ENCODE data around the gene NDUFAF2.
"Not testable (repeated sequence)": the region's sequence is repeated elsewhere in the genome, so short reads cannot be mapped to it uniquely, and the experiment has no call there.

NDUFAF2 gene

DNA sequence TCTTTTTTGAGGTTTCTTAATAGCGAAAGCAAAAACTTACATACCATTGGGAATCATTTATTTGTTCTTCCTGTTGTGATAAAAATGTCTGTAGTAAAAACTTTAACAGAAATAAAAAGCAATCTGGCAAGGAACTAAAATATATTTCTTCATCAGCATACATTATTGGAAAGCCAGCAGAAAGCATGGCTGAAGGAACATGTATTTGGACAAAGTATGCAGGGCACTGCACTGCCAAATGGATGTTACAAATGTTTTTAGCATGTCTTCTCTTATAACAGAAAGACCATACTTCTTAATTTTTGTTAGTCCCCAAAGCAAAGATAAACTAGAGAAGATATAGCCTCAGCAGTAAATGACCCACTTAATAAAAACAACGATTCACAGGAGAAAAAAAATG, 136.7 kb downstream of the NDUFAF2 start:
- Histone ChIP-seq H3K4me1 (ENCODE audit: insufficient read depth, low read length) (no peaks in the 10 kb centered on the region), H3K36me3 (ENCODE audit: insufficient read depth, low read length) (no peaks in the 10 kb centered on the region), H3K9me3 (ENCODE audit: low read length) (peaks cover 2% of the 10 kb centered on the region), H3K27me3 (ENCODE audit: insufficient read depth, low read length) (no peaks in the 10 kb centered on the region), H2AFZ (ENCODE audit: low read depth, low read length) (no peak overlapping the region), H3K4me3 (ENCODE audit: low read length) (no peak overlapping the region)

DNA sequence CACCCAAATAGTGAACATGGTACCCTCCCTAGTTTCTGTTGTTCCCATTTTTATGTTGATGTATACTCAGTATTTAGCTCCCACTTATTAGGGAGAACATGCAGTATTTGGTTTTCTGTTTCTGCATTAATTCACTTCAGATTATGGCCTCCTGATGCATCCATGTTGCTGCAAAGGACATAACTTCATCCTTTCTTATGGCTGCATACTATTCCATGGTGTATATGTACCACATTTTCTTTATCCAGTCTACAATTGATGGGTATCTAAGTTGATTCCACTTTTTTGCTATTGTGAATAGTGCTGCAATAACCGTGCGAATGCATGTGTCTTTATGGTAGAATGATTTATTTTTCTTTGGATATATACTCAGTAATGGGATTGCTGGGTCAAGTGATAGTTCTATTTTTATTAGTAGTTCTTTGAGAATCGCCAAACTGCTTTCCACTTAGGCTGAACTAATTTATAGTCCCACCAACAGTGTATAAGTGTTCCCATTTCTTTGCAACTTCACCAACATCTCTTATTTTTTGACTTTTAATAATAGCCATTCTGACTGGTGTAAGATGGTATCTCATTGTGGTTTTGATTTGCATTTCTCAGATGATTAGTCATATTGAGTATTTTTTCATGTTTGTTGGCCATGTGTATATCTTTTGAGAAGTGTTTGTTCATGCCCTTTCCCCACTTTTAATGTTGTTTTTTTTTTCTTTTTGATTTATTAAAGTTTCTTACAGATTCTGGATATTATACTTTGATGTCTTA, 137.7 kb downstream of the NDUFAF2 start:
- no peak overlapping the region for H3K4me3 ChIP-seq (ENCODE audit: low read length)
- no peak overlapping the region for H2AFZ ChIP-seq (ENCODE audit: low read depth, low read length)
- H3K4me1 ChIP-seq (ENCODE audit: insufficient read depth, low read length), result no peaks in the 10 kb centered on the region
- H3K9me3 ChIP-seq (ENCODE audit: low read length), result peaks cover 2% of the 10 kb centered on the region
- H3K27me3 ChIP-seq (ENCODE audit: insufficient read depth, low read length), result no peaks in the 10 kb centered on the region
- no peaks in the 10 kb centered on the region for H3K36me3 ChIP-seq (ENCODE audit: insufficient read depth, low read length)

DNA sequence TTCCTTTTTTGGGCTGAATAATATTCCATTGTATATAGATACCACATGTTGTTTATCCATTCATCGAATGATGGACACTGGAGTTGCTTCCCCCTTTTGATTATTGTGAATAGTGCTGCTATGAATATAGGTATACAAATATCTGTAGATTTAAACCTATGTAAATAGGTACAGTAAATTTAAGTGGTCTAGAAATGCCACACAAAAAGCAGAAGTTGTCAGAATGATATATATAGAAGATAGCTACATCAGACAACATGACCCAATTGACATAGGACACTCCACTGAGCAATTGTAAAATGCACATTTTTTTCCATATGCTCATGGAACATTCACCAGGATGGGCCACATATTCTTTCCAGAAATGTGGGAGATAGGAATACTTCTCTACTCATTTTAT, 139.7 kb downstream of the NDUFAF2 start:
- Histone ChIP-seq H2AFZ (ENCODE audit: low read depth, low read length) (no peak overlapping the region), H3K4me1 (ENCODE audit: insufficient read depth, low read length) (no peaks in the 10 kb centered on the region), H3K4me3 (ENCODE audit: low read length) (no peak overlapping the region), H3K9me3 (ENCODE audit: low read length) (peaks cover 3% of the 10 kb centered on the region), H3K36me3 (ENCODE audit: insufficient read depth, low read length) (no peaks in the 10 kb centered on the region), H3K27me3 (ENCODE audit: insufficient read depth, low read length) (no peaks in the 10 kb centered on the region)

DNA sequence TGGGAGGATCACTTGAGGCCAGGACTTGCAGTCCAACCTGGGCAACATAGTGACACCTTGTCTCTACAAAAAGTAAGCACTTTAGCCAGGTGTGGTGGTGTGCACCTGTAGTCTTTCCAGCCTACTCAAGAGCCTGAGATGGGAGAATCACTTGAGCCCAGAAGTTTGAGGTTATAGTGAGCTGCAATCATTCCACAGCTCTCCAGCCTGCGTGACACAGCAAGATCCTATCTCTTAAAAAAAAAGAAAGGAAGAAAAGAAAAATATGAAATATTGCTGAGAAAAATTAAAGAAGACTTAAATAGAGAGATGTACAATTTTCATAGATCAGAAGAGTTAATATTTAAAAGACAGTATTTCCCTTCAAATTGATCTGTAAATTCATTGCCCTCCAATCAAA, 140.9 kb downstream of the NDUFAF2 start:
- H3K4me3 ChIP-seq (ENCODE audit: low read length), result no peak overlapping the region
- no peaks in the 10 kb centered on the region for H3K27me3 ChIP-seq (ENCODE audit: insufficient read depth, low read length)
- H3K4me1 ChIP-seq (ENCODE audit: insufficient read depth, low read length), result no peaks in the 10 kb centered on the region
- no peak overlapping the region for H2AFZ ChIP-seq (ENCODE audit: low read depth, low read length)
- H3K9me3 ChIP-seq (ENCODE audit: low read length), result peaks cover 3% of the 10 kb centered on the region
- no peaks in the 10 kb centered on the region for H3K36me3 ChIP-seq (ENCODE audit: insufficient read depth, low read length)

DNA sequence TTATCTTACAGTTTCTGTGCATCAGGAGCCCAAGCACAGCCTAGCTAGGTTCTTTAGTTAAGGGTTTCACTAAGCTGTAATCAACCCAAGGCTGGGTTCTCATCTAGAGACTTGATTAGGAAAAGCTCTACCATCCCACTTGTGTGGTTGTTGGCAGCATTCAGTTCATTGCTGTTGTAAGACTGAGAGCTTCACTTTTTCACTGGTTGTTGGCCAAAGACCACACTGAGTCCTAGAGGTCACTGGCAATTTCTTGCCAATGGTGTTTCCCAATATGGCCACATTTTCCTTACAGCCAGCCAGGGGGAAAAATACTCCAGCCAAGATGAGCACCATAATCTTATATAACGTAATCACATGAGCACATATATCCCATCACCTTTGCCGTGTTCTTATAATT, 142.9 kb downstream of the NDUFAF2 start:
- no peaks in the 10 kb centered on the region for H3K4me1 ChIP-seq (ENCODE audit: insufficient read depth, low read length)
- H2AFZ ChIP-seq (ENCODE audit: low read depth, low read length), result no peak overlapping the region
- H3K9me3 ChIP-seq (ENCODE audit: low read length), result peaks cover 6% of the 10 kb centered on the region
- no peaks in the 10 kb centered on the region for H3K36me3 ChIP-seq (ENCODE audit: insufficient read depth, low read length)
- no peaks in the 10 kb centered on the region for H3K27me3 ChIP-seq (ENCODE audit: insufficient read depth, low read length)
- no peak overlapping the region for H3K4me3 ChIP-seq (ENCODE audit: low read length)

DNA sequence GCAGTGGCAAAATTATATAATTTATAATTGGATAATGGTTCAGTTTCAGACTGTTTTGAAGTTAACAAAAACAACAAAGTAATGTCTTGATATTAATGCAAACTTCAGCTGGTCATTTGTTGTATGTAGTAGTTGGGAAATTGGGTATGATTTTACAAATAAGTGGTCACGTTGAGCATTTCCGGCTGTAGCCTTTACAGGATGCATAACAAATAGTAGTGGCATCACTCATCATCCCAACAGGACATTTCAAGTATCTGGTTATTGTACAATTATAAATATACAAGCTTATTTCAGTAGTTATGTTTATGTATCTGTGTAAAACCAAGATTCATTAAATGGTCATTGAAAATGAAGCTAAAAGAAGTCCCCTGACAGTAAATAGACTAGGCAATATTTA, 144.3 kb downstream of the NDUFAF2 start:
- Histone ChIP-seq H3K4me1 (ENCODE audit: insufficient read depth, low read length) (no peaks in the 10 kb centered on the region), H2AFZ (ENCODE audit: low read depth, low read length) (no peak overlapping the region), H3K4me3 (ENCODE audit: low read length) (no peak overlapping the region), H3K27me3 (ENCODE audit: insufficient read depth, low read length) (no peaks in the 10 kb centered on the region), H3K36me3 (ENCODE audit: insufficient read depth, low read length) (no peaks in the 10 kb centered on the region), H3K9me3 (ENCODE audit: low read length) (peaks cover 4% of the 10 kb centered on the region)

DNA sequence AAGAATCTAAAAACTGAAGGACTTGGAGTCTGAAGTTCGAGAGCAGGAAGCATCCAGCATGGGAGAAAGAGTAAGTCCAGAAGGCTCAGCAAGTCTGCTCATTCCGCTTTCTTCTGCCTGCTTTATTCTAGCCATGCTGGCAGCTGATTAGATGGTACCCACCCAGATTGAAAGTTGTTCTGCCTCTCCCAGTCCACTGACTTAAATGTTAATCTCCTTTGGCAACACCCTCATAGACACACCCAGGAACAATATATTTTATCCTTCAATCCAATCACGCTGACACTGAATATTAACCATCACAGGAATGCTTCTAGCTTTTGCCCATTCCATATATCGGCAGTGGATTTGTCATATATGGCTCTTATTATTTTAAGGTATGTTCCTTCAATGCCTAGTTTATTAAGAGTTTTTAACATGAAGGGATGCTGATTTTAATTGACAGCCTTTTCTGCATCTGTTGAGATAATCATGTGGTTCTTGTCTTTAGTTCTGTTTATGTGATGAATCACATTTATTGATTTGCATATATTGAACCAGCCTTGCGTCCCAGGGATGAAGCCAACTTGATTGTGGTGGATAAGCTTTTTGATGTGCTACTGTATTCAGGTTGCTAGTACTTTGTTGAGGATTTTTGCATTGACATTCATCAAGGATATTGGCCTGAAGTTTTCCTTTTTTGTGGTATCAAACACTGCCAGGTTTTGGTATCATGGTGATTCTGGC, 148.2 kb downstream of the NDUFAF2 start:
- not testable (repeated sequence) for H3K4me3 ChIP-seq (ENCODE audit: low read length); H3K9me3 ChIP-seq (ENCODE audit: low read length); H3K27me3 ChIP-seq (ENCODE audit: insufficient read depth, low read length); H2AFZ ChIP-seq (ENCODE audit: low read depth, low read length); H3K36me3 ChIP-seq (ENCODE audit: insufficient read depth, low read length); H3K4me1 ChIP-seq (ENCODE audit: insufficient read depth, low read length)

DNA sequence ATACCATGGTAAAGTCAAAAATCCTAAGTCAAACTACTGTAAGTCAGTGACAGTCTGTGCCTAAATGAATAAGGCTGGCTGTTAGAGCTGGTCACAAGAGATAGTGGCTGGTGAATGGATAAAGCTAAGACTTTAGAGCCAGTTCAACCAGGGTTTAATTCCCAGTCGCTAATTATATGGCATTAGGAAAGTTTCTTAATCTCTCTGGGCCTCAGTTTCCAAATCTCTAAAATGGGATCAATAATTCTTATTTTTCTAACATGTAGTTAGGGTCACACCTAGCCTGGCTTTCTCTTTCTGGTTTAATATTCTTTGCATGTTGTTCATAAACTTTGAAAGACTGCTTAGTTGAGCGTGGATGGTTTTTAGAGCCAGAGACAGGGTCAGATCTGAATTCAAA, 152.5 kb downstream of the NDUFAF2 start:
- no peaks in the 10 kb centered on the region for H3K27me3 ChIP-seq (ENCODE audit: insufficient read depth, low read length)
- no peak overlapping the region for H3K4me3 ChIP-seq (ENCODE audit: low read length)
- no peaks in the 10 kb centered on the region for H3K36me3 ChIP-seq (ENCODE audit: insufficient read depth, low read length)
- no peaks in the 10 kb centered on the region for H3K9me3 ChIP-seq (ENCODE audit: low read length)
- peaks cover 8% of the 10 kb centered on the region for H3K4me1 ChIP-seq (ENCODE audit: insufficient read depth, low read length)
- no peak overlapping the region for H2AFZ ChIP-seq (ENCODE audit: low read depth, low read length)

DNA sequence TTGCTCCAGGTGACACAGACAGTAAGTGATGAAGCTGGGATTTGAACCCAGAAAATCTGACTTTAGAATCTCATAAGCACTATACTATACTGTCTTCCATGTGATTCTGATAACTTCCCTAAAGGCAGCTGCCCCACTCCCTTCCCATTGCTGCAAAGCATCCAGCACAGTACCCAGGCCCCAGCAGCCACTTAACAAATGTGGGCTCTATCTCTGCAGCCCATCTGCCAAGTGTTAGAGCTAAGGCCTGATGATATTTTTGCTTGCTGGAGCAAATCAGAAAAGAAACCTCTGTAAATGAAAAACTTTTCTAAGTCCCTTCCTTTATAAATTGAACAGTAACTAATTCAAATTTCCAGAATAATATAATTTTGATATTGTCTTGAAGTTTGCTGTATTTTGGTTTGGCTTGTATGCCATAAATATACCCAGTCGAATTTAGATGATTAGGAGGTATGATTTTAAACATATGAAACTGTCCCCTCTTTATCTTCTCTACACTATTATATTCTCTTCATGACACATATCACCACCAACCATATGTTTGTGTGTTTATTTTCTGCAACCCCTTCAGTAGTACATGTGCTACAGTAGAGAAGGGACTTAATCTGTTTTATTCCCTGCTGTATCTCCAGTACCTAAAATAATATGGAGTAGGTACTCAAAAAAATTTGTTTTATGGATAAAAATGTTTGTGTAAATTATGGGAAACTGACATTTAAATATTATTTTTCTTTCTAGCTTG, 153.4 kb downstream of the NDUFAF2 start:
- no peaks in the 10 kb centered on the region for H3K9me3 ChIP-seq (ENCODE audit: low read length)
- H3K27me3 ChIP-seq (ENCODE audit: insufficient read depth, low read length), result no peaks in the 10 kb centered on the region
- no peaks in the 10 kb centered on the region for H3K36me3 ChIP-seq (ENCODE audit: insufficient read depth, low read length)
- H3K4me3 ChIP-seq (ENCODE audit: low read length), result no peak overlapping the region
- no peak overlapping the region for H2AFZ ChIP-seq (ENCODE audit: low read depth, low read length)
- H3K4me1 ChIP-seq (ENCODE audit: insufficient read depth, low read length), result peaks cover 8% of the 10 kb centered on the region

DNA sequence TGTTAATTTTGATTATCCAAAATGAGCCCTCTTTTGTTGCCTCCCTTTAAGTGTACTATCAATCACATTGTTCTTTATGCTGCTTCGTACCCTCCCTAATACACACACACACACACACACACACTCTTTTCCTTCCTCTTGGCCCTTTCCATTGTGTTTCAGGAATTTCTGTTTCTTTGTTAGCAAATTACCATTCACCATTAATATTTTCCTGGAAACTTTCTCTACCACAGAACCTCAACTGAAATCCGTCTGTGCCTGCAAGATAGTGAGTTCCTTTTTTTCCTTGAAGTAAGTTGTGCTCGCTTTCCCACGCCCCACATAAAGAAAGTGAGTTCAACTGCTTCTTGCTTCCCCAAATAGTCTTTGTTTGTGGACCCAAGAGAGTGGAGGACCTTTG, 155.4 kb downstream of the NDUFAF2 start:
- no peaks in the 10 kb centered on the region for H3K27me3 ChIP-seq (ENCODE audit: insufficient read depth, low read length)
- H3K4me3 ChIP-seq (ENCODE audit: low read length), result no peak overlapping the region
- peaks cover 8% of the 10 kb centered on the region for H3K4me1 ChIP-seq (ENCODE audit: insufficient read depth, low read length)
- no peaks in the 10 kb centered on the region for H3K9me3 ChIP-seq (ENCODE audit: low read length)
- no peak overlapping the region for H2AFZ ChIP-seq (ENCODE audit: low read depth, low read length)
- H3K36me3 ChIP-seq (ENCODE audit: insufficient read depth, low read length), result no peaks in the 10 kb centered on the region

DNA sequence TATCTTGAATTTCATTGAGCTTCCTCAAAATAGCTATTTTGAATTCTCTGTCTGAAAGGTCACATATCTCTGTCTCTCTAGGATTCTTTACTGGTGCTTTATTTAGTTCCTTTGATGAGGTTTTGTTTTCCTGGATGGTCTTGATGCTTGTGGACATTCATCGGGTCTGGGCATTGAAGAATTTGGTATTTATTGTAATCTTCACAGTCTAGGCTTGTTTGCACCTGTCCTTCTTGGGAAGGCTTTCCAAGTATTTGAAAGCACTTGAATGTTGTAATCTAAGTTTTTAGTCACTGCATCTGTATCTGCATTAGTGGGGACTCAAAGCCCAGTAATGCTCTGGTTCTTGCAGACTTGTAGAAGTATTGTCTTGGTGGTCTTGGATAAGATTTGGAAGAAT, 169.4 kb downstream of the NDUFAF2 start:
- Histone ChIP-seq H3K4me3 (ENCODE audit: low read length) (no peak overlapping the region), H3K27me3 (ENCODE audit: insufficient read depth, low read length) (no peaks in the 10 kb centered on the region), H3K36me3 (ENCODE audit: insufficient read depth, low read length) (no peaks in the 10 kb centered on the region), H2AFZ (ENCODE audit: low read depth, low read length) (no peak overlapping the region), H3K9me3 (ENCODE audit: low read length) (no peaks in the 10 kb centered on the region), H3K4me1 (ENCODE audit: insufficient read depth, low read length) (peaks cover 4% of the 10 kb centered on the region)

DNA sequence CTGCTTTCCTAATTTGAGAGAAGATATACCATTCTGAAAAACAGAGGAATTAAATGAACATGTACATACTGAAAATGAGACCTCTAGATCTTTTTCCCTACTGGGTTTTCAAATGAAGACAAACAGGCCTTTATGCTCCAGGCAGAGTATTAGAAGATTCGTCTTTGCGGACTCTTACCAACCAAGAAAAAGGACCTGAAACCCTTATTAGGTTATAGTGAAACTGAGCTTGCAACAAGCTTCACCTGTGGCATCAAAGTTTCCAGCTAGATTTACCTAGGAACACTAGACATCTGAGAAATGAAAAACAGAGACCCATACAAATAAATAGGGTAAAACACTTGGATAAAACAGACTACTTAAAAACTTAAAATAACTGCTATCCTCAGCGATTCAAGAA, 171.0 kb downstream of the NDUFAF2 start:
- no peak overlapping the region for H2AFZ ChIP-seq (ENCODE audit: low read depth, low read length)
- no peaks in the 10 kb centered on the region for H3K9me3 ChIP-seq (ENCODE audit: low read length)
- H3K4me1 ChIP-seq (ENCODE audit: insufficient read depth, low read length), result peaks cover 4% of the 10 kb centered on the region
- H3K4me3 ChIP-seq (ENCODE audit: low read length), result no peak overlapping the region
- no peaks in the 10 kb centered on the region for H3K36me3 ChIP-seq (ENCODE audit: insufficient read depth, low read length)
- no peaks in the 10 kb centered on the region for H3K27me3 ChIP-seq (ENCODE audit: insufficient read depth, low read length)

DNA sequence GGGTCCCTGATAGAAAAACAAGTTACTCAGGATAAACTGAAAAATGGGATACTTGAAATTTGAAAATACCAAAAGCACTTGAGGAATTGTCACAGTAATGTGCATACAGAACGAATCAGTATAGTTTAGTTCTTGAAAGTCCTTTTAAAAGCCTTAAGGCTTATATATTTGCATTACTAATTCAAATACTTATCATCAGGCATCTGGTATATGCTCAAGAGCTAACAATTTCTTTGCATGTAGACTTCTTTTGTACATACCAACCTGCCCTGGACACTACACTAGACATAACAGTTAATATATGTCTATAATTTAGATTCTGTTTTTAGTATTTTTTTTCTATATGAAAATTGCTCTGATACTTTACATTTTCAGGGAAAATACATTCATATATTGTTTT, 174.1 kb downstream of the NDUFAF2 start:
- peaks cover 4% of the 10 kb centered on the region for H3K4me1 ChIP-seq (ENCODE audit: insufficient read depth, low read length)
- H2AFZ ChIP-seq (ENCODE audit: low read depth, low read length), result no peak overlapping the region
- no peaks in the 10 kb centered on the region for H3K9me3 ChIP-seq (ENCODE audit: low read length)
- no peaks in the 10 kb centered on the region for H3K27me3 ChIP-seq (ENCODE audit: insufficient read depth, low read length)
- no peak overlapping the region for H3K4me3 ChIP-seq (ENCODE audit: low read length)
- H3K36me3 ChIP-seq (ENCODE audit: insufficient read depth, low read length), result no peaks in the 10 kb centered on the region
